ENCODE results near the gene HEXIM1.

GRCh38 chr17:45143767-45144198 is 4.5 kb upstream of the HEXIM1 start:
- TF ChIP-seq POLR2AphosphoS5 (IDR thresholded peaks at IDR 0.05) (peak; percentile 48 to 74 (median 54)), POLR2A (IDR thresholded peaks at IDR 0.05) (peak in 1 of 3 donors; percentile 18)
